GM23338 (cell line): ENCODE results near the gene ADAM11.

ENCODE experiments used
- EZH2 ChIP-seq: fragments of 200-600 bp; sonication (generic); IDR thresholded peaks from one replicate; pipeline ENCODE4 v1.8.0; 2017; ENCODE audit warnings: antibody characterized with exemption, mild to moderate bottlenecking, low read depth; ENCODE audit not compliant: unreplicated experiment
- EZH2phosphoT487 ChIP-seq: fragments of 200-600 bp; sonication (generic); IDR thresholded peaks from one replicate; pipeline ENCODE4 v1.8.1; 2018; ENCODE audit warnings: antibody characterized with exemption; ENCODE audit not compliant: unreplicated experiment
- POLR2AphosphoS5 ChIP-seq: IDR thresholded peaks from 2 replicates; pipeline ENCODE4 v1.6.1; 2016; ENCODE audit warnings: antibody characterized with exemption, low read depth
- TF ChIP-seq, protein P1 (sequence below), 2 experiments: fragments of 200-600 bp in 1 of 2; sonication (generic) in 1 of 2; conservative IDR thresholded peaks; 2 replicates each; pipeline versions ENCODE4 v1.5.1 to v1.6.1; 2016 to 2017; ENCODE audit warnings: antibody characterized with exemption in 2 of 2, low read depth in 2 of 2, mild to moderate bottlenecking in 2 of 2, moderate library complexity in 1 of 2
- TF ChIP-seq, protein P2 (sequence below): fragments of 250-450 bp; sonication (Bioruptor Pico); IDR thresholded peaks from 2 replicates; pipeline ENCODE4 v1.5.0; 2020; ENCODE audit warnings: mild to moderate bottlenecking, moderate library complexity
- TF ChIP-seq, protein P3 (sequence below): IDR thresholded peaks from one replicate; pipeline ENCODE4 v1.6.1; 2018; ENCODE audit warnings: antibody characterized with exemption; ENCODE audit not compliant: unreplicated experiment

DNA sequence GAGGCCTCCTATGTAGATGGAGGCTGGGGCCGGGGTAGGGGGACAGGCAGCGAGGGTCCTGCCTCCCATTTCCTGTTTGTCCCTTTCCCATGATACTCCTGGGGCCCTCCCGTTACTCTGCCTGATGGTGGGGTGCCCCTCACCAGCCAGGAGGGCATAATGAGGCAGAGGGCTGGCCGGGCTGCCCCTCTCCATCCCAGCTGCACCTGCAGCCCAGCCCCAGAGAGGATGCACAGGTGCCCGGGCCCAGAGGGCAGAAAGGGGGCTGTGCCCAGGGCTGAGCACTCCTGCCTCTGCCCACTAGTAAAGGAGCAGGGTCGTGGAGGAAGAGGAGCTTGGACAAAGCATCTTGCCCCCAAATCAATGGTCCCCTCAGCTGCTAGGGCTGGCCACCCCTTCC is 10.4 kb downstream of the ADAM11 start:
- TF ChIP-seq EZH2, result no peak
- TF ChIP-seq, protein P1, sequence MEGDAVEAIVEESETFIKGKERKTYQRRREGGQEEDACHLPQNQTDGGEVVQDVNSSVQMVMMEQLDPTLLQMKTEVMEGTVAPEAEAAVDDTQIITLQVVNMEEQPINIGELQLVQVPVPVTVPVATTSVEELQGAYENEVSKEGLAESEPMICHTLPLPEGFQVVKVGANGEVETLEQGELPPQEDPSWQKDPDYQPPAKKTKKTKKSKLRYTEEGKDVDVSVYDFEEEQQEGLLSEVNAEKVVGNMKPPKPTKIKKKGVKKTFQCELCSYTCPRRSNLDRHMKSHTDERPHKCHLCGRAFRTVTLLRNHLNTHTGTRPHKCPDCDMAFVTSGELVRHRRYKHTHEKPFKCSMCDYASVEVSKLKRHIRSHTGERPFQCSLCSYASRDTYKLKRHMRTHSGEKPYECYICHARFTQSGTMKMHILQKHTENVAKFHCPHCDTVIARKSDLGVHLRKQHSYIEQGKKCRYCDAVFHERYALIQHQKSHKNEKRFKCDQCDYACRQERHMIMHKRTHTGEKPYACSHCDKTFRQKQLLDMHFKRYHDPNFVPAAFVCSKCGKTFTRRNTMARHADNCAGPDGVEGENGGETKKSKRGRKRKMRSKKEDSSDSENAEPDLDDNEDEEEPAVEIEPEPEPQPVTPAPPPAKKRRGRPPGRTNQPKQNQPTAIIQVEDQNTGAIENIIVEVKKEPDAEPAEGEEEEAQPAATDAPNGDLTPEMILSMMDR (conservative IDR thresholded peaks at IDR 0.05; ENCODE audit: low read depth in 2 of 2), result no peak
- TF ChIP-seq, protein P2, sequence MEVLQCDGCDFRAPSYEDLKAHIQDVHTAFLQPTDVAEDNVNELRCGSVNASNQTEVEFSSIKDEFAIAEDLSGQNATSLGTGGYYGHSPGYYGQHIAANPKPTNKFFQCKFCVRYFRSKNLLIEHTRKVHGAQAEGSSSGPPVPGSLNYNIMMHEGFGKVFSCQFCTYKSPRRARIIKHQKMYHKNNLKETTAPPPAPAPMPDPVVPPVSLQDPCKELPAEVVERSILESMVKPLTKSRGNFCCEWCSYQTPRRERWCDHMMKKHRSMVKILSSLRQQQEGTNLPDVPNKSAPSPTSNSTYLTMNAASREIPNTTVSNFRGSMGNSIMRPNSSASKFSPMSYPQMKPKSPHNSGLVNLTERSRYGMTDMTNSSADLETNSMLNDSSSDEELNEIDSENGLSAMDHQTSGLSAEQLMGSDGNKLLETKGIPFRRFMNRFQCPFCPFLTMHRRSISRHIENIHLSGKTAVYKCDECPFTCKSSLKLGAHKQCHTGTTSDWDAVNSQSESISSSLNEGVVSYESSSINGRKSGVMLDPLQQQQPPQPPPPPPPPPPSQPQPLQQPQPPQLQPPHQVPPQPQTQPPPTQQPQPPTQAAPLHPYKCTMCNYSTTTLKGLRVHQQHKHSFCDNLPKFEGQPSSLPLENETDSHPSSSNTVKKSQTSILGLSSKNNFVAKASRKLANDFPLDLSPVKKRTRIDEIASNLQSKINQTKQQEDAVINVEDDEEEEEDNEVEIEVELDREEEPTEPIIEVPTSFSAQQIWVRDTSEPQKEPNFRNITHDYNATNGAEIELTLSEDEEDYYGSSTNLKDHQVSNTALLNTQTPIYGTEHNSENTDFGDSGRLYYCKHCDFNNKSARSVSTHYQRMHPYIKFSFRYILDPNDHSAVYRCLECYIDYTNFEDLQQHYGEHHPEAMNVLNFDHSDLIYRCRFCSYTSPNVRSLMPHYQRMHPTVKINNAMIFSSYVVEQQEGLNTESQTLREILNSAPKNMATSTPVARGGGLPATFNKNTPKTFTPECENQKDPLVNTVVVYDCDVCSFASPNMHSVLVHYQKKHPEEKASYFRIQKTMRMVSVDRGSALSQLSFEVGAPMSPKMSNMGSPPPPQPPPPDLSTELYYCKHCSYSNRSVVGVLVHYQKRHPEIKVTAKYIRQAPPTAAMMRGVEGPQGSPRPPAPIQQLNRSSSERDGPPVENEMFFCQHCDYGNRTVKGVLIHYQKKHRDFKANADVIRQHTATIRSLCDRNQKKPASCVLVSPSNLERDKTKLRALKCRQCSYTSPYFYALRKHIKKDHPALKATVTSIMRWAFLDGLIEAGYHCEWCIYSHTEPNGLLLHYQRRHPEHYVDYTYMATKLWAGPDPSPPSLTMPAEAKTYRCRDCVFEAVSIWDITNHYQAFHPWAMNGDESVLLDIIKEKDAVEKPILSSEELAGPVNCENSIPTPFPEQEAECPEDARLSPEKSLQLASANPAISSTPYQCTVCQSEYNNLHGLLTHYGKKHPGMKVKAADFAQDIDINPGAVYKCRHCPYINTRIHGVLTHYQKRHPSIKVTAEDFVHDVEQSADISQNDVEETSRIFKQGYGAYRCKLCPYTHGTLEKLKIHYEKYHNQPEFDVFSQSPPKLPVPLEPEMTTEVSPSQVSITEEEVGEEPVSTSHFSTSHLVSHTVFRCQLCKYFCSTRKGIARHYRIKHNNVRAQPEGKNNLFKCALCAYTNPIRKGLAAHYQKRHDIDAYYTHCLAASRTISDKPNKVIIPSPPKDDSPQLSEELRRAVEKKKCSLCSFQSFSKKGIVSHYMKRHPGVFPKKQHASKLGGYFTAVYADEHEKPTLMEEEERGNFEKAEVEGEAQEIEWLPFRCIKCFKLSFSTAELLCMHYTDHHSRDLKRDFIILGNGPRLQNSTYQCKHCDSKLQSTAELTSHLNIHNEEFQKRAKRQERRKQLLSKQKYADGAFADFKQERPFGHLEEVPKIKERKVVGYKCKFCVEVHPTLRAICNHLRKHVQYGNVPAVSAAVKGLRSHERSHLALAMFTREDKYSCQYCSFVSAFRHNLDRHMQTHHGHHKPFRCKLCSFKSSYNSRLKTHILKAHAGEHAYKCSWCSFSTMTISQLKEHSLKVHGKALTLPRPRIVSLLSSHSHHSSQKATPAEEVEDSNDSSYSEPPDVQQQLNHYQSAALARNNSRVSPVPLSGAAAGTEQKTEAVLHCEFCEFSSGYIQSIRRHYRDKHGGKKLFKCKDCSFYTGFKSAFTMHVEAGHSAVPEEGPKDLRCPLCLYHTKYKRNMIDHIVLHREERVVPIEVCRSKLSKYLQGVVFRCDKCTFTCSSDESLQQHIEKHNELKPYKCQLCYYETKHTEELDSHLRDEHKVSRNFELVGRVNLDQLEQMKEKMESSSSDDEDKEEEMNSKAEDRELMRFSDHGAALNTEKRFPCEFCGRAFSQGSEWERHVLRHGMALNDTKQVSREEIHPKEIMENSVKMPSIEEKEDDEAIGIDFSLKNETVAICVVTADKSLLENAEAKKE, result no peak
- no peak for TF ChIP-seq POLR2AphosphoS5
- TF ChIP-seq, protein P3, sequence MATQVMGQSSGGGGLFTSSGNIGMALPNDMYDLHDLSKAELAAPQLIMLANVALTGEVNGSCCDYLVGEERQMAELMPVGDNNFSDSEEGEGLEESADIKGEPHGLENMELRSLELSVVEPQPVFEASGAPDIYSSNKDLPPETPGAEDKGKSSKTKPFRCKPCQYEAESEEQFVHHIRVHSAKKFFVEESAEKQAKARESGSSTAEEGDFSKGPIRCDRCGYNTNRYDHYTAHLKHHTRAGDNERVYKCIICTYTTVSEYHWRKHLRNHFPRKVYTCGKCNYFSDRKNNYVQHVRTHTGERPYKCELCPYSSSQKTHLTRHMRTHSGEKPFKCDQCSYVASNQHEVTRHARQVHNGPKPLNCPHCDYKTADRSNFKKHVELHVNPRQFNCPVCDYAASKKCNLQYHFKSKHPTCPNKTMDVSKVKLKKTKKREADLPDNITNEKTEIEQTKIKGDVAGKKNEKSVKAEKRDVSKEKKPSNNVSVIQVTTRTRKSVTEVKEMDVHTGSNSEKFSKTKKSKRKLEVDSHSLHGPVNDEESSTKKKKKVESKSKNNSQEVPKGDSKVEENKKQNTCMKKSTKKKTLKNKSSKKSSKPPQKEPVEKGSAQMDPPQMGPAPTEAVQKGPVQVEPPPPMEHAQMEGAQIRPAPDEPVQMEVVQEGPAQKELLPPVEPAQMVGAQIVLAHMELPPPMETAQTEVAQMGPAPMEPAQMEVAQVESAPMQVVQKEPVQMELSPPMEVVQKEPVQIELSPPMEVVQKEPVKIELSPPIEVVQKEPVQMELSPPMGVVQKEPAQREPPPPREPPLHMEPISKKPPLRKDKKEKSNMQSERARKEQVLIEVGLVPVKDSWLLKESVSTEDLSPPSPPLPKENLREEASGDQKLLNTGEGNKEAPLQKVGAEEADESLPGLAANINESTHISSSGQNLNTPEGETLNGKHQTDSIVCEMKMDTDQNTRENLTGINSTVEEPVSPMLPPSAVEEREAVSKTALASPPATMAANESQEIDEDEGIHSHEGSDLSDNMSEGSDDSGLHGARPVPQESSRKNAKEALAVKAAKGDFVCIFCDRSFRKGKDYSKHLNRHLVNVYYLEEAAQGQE, result no peak
- TF ChIP-seq EZH2phosphoT487, result no peak
